T-cell (primary cell): ENCODE measurements around the gene TPM4. TPM values are rescaled to one million over a fixed set of nuclear protein-coding genes. Genes with fewer than 3 reads are reported as not detected.
"Not testable (repeated sequence)": the region's sequence is repeated elsewhere in the genome, so short reads cannot be mapped to it uniquely, and the experiment has no call there.

ENCODE experiments used
- ATAC-seq, 4 experiments: fragments of 200-7000 bp in 3 of 4; fragments of 150-1000 bp in 1 of 4; cut with Tn5 transposase; replicated peaks in 1 of 4; 1 replicate in 3 of 4; 2 replicates in 1 of 4; pipeline ENCODE4 v1.10.0; 2021; ENCODE audit warnings: moderate library complexity in 3 of 4, mild to moderate bottlenecking in 2 of 4, moderate number of reproducible peaks in 1 of 4
- CTCF ChIA-PET, 2 donors: fragments of 300-600 bp; sonication (Branson Sonifier 250); formaldehyde crosslinking; loops; one replicate each; lab custom pipeline; 2022; ENCODE audit warnings: antibody characterized with exemption in 2 of 2; lab: Charles Lee
- POLR2A ChIA-PET, 2 donors: fragments of 300-600 bp; sonication (Branson Sonifier 250); formaldehyde crosslinking; loops; one replicate each; lab custom pipeline; 2022; ENCODE audit warnings: antibody characterized with exemption in 2 of 2; lab: Charles Lee
- DNase-seq, 35 experiments: peaks; one replicate each; pipeline versions ENCODE4 v3.0.0 to v3.0.0-alpha.2; 2013 to 2023
- H3K27ac ChIP-seq: one replicate; pipeline ENCODE4 v1.5.1; 2013; ENCODE audit warnings: low read length
- H3K27me3 ChIP-seq, 2 experiments: replicated peaks in 1 of 2; 1 replicate in 1 of 2; 2 replicates in 1 of 2; pipeline versions ENCODE4 v1.6.1 to v1.7.0; 2013; ENCODE audit warnings: low read length in 1 of 2, mixed read lengths in 1 of 2; ENCODE audit not compliant: control insufficient read depth in 2 of 2, insufficient read depth in 2 of 2; ENCODE audit errors: extremely low read depth in 1 of 2
- H3K36me3 ChIP-seq, 2 donors: 1 replicate in 1 of 2; 2 replicates in 1 of 2; pipeline versions ENCODE4 v1.6.1 to v1.7.0; 2013; ENCODE audit warnings: low read length in 1 of 2; ENCODE audit not compliant: control insufficient read depth in 2 of 2, insufficient read depth in 1 of 2; ENCODE audit errors: extremely low read depth in 1 of 2
- H3K4me1 ChIP-seq, 2 experiments: 1 replicate in 1 of 2; 2 replicates in 1 of 2; pipeline versions ENCODE4 v1.6.1 to v1.7.0; 2013; ENCODE audit warnings: low read length in 2 of 2, mixed read lengths in 1 of 2; ENCODE audit not compliant: insufficient read depth in 2 of 2, control insufficient read depth in 1 of 2; ENCODE audit errors: extremely low read depth in 1 of 2
- H3K4me3 ChIP-seq, 2 donors: 1 replicate in 1 of 2; 2 replicates in 1 of 2; pipeline versions ENCODE4 v1.5.1 to v1.7.0; 2013; ENCODE audit warnings: mild to moderate bottlenecking in 2 of 2, low read length in 1 of 2, moderate library complexity in 1 of 2; ENCODE audit not compliant: control insufficient read depth in 1 of 2; ENCODE audit errors: extremely low read depth in 1 of 2
- H3K9me3 ChIP-seq: 2 replicates; pipeline ENCODE4 v1.7.0; 2013
- H3K27ac Mint-ChIP-seq, 2 donors: one replicate each; pipeline ENCODE4 v1.8.0; 2020 to 2021; ENCODE audit warnings: mild to moderate bottlenecking in 2 of 2, mixed read lengths in 2 of 2
- H3K27me3 Mint-ChIP-seq, 2 donors: one replicate each; pipeline ENCODE4 v1.8.0; 2021 to 2022; ENCODE audit warnings: mixed read lengths in 2 of 2
- H3K36me3 Mint-ChIP-seq: one replicate; pipeline ENCODE4 v1.8.0; 2021; ENCODE audit warnings: mixed read lengths
- H3K4me1 Mint-ChIP-seq, 3 donors: one replicate each; pipeline ENCODE4 v1.8.0; 2020 to 2022; ENCODE audit warnings: mixed read lengths in 3 of 3, mild to moderate bottlenecking in 1 of 3
- H3K4me3 Mint-ChIP-seq, 3 donors: one replicate each; pipeline ENCODE4 v1.8.0; 2020 to 2022; ENCODE audit warnings: mild to moderate bottlenecking in 3 of 3, mixed read lengths in 3 of 3, moderate library complexity in 3 of 3
- H3K9me3 Mint-ChIP-seq, 3 donors: one replicate each; pipeline ENCODE4 v1.8.0; 2020 to 2022; ENCODE audit warnings: mixed read lengths in 3 of 3
- WGBS: methylation state at CpG from one replicate; pipeline ENCODE4 v1.1.5; 2013; ENCODE audit warnings: missing lambda C conversion rate; ENCODE audit not compliant: insufficient coverage; 5-methylcytosine and 5-hydroxymethylcytosine counted together
- total RNA-seq, 35 experiments: library from RNA in 6 of 35; stranded (reverse) in 6 of 35; fragments of 120-200 nt in 1 of 35; gene quantifications; one replicate each; pipeline versions ENCODE4 v1.2.1 to v1.2.4 and lab custom pipeline; 2013 to 2026

TPM4 gene
- total RNA-seq, 5 donors from 2014 or later (not counting 1 experiment from before 2014, with no cell fraction given) = 83.6 to 189 (median 99.5) TPM

DNA sequence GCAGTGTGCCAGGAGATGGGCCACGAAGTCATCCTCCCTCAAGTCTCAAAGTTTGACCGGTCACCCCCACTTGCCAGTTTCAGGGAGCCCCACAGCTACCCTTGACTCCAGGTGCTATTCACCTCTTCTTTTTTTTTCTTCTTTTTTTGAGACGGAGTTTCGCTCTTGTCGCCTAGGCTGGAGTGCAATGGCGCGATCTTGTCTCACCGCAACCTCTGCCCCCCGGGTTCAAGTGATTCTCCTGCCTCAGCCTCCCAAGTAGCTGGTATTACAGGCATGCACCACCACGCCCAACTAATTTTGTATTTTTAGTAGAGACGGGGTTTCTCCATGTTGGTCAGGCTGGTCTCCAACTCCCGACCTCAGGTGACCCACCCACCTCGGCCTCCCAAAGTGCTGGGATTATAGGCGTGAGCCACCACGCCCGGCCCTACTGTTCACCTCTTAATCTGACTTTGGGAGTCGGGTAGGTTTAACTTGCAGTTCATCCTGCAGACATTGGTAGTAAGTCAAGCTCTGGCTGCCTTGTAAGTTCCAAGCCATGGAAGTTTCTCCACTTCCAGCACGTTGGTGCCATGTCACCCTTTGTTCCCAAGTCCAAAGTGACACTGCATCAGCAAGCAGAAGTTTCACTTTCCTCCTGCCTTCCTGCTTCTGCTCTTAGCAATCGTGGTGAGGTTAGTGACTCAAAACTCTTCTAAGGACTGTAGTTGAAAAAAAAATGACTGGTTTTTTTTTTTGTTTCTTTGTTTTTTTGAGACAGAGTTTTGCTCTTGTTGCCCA is 43.0 kb downstream of the TPM4 start:
- H3K27ac Mint-ChIP-seq = peak overlapping the region; percentile 86 to 95
- not testable (repeated sequence) for H3K27me3 Mint-ChIP-seq, H3K4me3 ChIP-seq, H3K9me3 ChIP-seq, H3K9me3 Mint-ChIP-seq, H3K27me3 ChIP-seq
- POLR2A ChIA-PET = interaction anchor here in 1 of 2 donors (0.6 kb wide), 1 partner anchor 119 kb away, joined by 4 read pairs; no protein-coding TSS in a partner anchor
- peak overlapping the region; percentile 42 to 75 (median 57) for H3K4me3 Mint-ChIP-seq
- ATAC-seq (peak; percentile 58 to 70 (median 68)), DNase-seq (peak in 2 of 35 experiments; percentile 27 to 71)
- H3K4me1 Mint-ChIP-seq = peaks cover 37 to 51% (median 50%) of the 10 kb centered on the region in 3 donors
- peaks cover 42 to 73% of the 10 kb centered on the region in 2 donors for H3K36me3 ChIP-seq
- H3K4me1 ChIP-seq = peaks cover 0 to 59% of the 10 kb centered on the region in 2 experiments
- WGBS = 54% methylated on average over 10 of the region's 19 CpGs
- CTCF ChIA-PET = interaction anchor here in 1 of 2 donors (0.7 kb wide), 1 partner anchor 37 kb away, joined by 4 read pairs; no protein-coding TSS in a partner anchor
- H3K36me3 Mint-ChIP-seq = peaks cover 40% of the 10 kb centered on the region
- peak overlapping the region; percentile 73 for H3K27ac ChIP-seq

DNA sequence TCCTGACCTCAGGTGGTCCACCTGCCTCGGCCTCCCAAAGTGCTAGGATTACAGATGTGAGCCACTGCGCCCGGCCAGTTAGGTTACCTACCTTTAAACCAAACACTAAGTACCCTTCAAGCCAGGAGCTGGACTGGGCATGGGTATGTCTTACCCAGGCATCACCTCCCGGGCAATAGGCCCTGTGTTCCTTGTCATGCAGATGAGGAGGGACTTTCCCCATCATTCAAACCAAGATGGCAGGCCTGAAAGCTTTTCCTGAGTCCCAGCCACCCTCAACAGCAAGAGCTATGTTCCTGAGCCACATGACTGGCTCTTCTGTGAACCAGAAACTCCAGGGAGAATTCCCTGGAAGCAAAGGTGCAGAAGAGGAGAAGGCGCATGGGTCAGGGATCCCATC is 44.8 kb downstream of the TPM4 start:
- Histone ChIP-seq H3K36me3 (peaks cover 52 to 83% of the 10 kb centered on the region in 2 donors), H3K9me3 (no peaks in the 10 kb centered on the region), H3K27me3 (no peaks in the 10 kb centered on the region), H3K4me3 (no peak overlapping the region), H3K4me1 (peaks cover 0 to 44% of the 10 kb centered on the region in 2 experiments), H3K27ac (no peak overlapping the region)
- Mint-ChIP-seq H3K27me3 (no peaks in the 10 kb centered on the region), H3K36me3 (peaks cover 42% of the 10 kb centered on the region), H3K4me1 (peaks cover 24 to 35% (median 35%) of the 10 kb centered on the region in 3 donors), H3K27ac (no peak overlapping the region), H3K4me3 (no peak overlapping the region), H3K9me3 (no peaks in the 10 kb centered on the region)
- DNase-seq (no peak), ATAC-seq (no peak)
- 92% methylated on average over 3 of the region's 5 CpGs for WGBS
- ChIA-PET CTCF (interaction anchor here in 1 of 2 donors (0.7 kb wide), 1 partner anchor 51 kb away, joined by 5 read pairs; no protein-coding TSS in a partner anchor), POLR2A (no interaction called here)

DNA sequence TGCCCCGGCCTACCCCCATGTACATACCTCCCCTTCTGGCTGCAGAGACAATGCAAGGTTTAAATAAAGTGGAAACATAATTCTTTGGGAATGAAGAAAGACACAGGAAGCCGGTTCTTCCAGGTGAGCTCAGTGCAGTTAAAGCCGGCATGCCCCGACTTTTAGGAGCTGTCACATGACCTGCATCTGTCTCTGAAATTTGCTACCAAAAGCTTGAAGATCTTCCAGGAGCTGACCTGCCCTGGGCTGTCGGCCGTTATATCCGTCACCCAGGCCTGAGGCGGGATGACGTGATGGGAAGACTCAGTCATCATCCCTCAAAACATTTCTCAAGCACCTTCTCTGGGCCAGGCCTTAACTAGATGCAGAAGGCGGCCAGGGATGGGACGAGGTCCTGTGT is 45.7 kb downstream of the TPM4 start:
- 94% methylated on average over 7 of the region's 11 CpGs for WGBS
- H3K27ac Mint-ChIP-seq = no peak overlapping the region
- DNase-seq (no peak), ATAC-seq (no peak)
- Histone ChIP-seq H3K36me3 (peaks cover 55 to 85% of the 10 kb centered on the region in 2 donors), H3K4me3 (no peak overlapping the region), H3K27me3 (no peaks in the 10 kb centered on the region), H3K27ac (no peak overlapping the region), H3K9me3 (no peaks in the 10 kb centered on the region), H3K4me1 (peaks cover 0 to 43% of the 10 kb centered on the region in 2 experiments)
- CTCF ChIA-PET = no interaction called here
- peaks cover 19 to 29% (median 28%) of the 10 kb centered on the region in 3 donors for H3K4me1 Mint-ChIP-seq
- H3K9me3 Mint-ChIP-seq = no peaks in the 10 kb centered on the region
- no peak overlapping the region for H3K4me3 Mint-ChIP-seq
- peaks cover 44% of the 10 kb centered on the region for H3K36me3 Mint-ChIP-seq
- POLR2A ChIA-PET = no interaction called here
- H3K27me3 Mint-ChIP-seq = no peaks in the 10 kb centered on the region

DNA sequence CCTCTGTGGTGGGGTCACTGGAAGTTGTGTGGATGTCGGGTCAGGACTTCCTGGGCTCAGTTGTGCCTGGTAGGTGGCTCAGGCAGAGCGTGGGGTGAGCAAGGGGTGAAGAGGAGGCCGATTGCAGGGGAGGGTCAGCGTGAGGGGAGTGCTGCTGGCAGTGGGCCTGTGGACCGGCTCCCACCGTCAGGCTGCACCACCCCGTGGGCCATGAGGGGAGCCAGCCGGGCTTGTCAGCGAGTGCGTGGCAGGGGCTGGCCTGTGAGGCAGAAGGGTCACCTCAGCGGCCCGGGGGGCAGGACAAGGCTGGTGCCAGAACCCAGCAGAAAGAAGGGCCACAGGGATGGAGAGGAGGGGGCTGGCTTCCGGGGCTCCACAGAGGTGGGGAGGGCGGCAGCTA is 48.7 kb downstream of the TPM4 start:
- ChIA-PET CTCF (no interaction called here), POLR2A (no interaction called here)
- no peak overlapping the region for H3K27ac ChIP-seq
- Mint-ChIP-seq H3K27ac (peak overlapping the region in 1 of 2 donors; percentile 39), H3K36me3 (peaks cover 37% of the 10 kb centered on the region), H3K4me1 (no peaks in the 10 kb centered on the region), H3K4me3 (no peak overlapping the region), H3K27me3 (no peaks in the 10 kb centered on the region), H3K9me3 (no peaks in the 10 kb centered on the region)
- H3K9me3 ChIP-seq = no peaks in the 10 kb centered on the region
- H3K4me3 ChIP-seq = no peak overlapping the region
- H3K36me3 ChIP-seq = peaks cover 75 to 92% of the 10 kb centered on the region in 2 donors
- DNase-seq = no peak
- WGBS = 97% methylated on average over 14 of the region's 14 CpGs
- no peaks in the 10 kb centered on the region for H3K27me3 ChIP-seq
- H3K4me1 ChIP-seq = peaks cover 0 to 16% of the 10 kb centered on the region in 2 experiments
- no peak for ATAC-seq

DNA sequence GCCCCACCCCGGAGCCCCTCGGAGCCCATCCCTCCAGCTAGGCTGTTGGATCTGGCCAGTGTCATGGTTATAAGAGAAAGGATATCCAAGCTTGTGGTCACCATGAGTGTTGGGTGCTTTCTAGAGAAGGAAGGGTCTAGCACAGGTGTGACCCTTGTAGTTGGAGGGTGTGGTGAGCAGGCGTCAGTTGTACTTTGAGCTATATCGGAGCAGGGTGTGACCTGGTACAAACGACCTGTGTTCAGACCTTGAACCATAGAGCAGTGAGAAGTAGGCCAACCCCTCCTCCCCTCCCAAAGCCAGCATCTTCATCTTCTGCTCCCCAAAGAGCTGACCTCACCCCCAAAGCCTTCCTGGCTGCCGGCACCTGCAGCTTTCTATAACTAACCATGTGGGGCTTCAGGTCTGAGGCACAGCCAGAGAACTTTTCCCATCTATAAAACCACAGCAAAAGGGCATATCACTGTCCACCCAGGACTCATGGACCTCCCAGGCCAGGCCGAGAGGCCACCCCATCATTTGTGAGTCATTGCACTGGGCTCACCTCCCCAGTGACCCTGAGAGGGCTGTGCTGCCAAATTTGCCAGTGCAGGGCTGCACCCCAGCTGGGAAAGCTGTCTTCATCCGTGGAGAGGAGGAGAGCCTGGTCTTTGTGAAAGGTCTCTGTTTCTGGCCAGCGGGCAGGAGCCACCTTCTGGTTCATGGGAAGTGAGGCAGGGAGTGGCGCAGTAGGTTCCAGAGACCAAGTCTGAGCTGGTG is 49.6 kb downstream of the TPM4 start:
- no peak overlapping the region for H3K27ac Mint-ChIP-seq
- ATAC-seq (no peak), DNase-seq (no peak)
- H3K36me3 Mint-ChIP-seq = peaks cover 41% of the 10 kb centered on the region
- Histone ChIP-seq H3K4me3 (no peak overlapping the region), H3K4me1 (peaks cover 0 to 8% of the 10 kb centered on the region in 2 experiments), H3K9me3 (no peaks in the 10 kb centered on the region), H3K27ac (no peak overlapping the region), H3K36me3 (peaks cover 73 to 100% of the 10 kb centered on the region in 2 donors), H3K27me3 (no peaks in the 10 kb centered on the region)
- H3K4me3 Mint-ChIP-seq = no peak overlapping the region
- no peaks in the 10 kb centered on the region for H3K9me3 Mint-ChIP-seq
- H3K27me3 Mint-ChIP-seq = no peaks in the 10 kb centered on the region
- 84% methylated on average over 6 of the region's 10 CpGs for WGBS
- ChIA-PET POLR2A (interaction anchor here in 1 of 2 donors (0.5 kb wide), 1 partner anchor 710 kb away, joined by 4 read pairs; no protein-coding TSS in a partner anchor), CTCF (interaction anchor here in 1 of 2 donors (0.6 kb wide), 2 partner anchors 39 to 1064 kb away, joined by 3 to 4 read pairs; no protein-coding TSS in a partner anchor)
- no peaks in the 10 kb centered on the region for H3K4me1 Mint-ChIP-seq

DNA sequence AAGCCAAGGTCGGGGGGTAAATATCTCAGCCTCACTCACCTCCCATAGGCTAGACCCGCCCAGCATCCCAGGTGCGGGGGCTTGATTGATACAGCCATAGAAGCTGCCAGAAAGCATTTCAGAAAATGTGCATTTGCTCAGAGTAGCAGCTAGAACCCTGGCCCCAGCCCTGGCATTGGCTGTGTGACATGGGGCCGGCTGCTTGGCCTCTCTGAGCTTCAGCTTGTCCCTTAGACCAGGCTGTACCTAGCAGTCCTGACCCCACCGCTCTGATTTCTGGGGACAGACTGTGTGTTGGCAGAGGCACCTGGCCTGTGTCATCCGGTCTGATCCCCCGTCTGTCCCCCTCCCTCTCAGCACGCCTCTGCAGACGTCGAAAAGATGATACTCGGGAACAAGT is 50.8 kb downstream of the TPM4 start:
- Mint-ChIP-seq H3K4me3 (no peak overlapping the region), H3K27ac (no peak overlapping the region), H3K4me1 (peaks cover 0 to 2% (median 0%) of the 10 kb centered on the region in 3 donors), H3K36me3 (peaks cover 45% of the 10 kb centered on the region), H3K27me3 (no peaks in the 10 kb centered on the region), H3K9me3 (peaks cover 0 to 10% (median 0%) of the 10 kb centered on the region in 3 donors)
- H3K4me1 ChIP-seq = peaks cover 0 to 5% of the 10 kb centered on the region in 2 experiments
- DNase-seq (no peak), ATAC-seq (no peak)
- CTCF ChIA-PET = no interaction called here
- H3K4me3 ChIP-seq = no peak overlapping the region
- no peaks in the 10 kb centered on the region for H3K9me3 ChIP-seq
- no peaks in the 10 kb centered on the region for H3K27me3 ChIP-seq
- H3K27ac ChIP-seq = no peak overlapping the region
- H3K36me3 ChIP-seq = peaks cover 64 to 97% of the 10 kb centered on the region in 2 donors
- 92% methylated on average over 2 of the region's 11 CpGs for WGBS
- POLR2A ChIA-PET = no interaction called here
